Upper lobe of left lung (tissue), 4 donors: Measurements from ENCODE around the gene ANKRD63.

Experiments used
- POLR2A ChIP-seq, 4 donors: fragments of 450-650 bp; IDR thresholded peaks; one replicate each; pipeline ENCODE4 v1.5.1; 2016 to 2017; ENCODE audit warnings: antibody characterized with exemption in 4 of 4, mild to moderate bottlenecking in 2 of 4
- POLR2AphosphoS5 ChIP-seq, 2 donors: sonication (generic); formaldehyde crosslinking; IDR thresholded peaks; one replicate each; pipeline ENCODE4 v1.5.1; 2017; ENCODE audit warnings: antibody characterized with exemption in 2 of 2

GRCh38 chr15:40312370-40313158 is 29.7 kb upstream of the ANKRD63 start:
- TF ChIP-seq POLR2AphosphoS5 (IDR thresholded peaks at IDR 0.05) (no peak), POLR2A (IDR thresholded peaks at IDR 0.05) (no peak)
